Cerebellar nuclear complex (tissue), 1 donor: ENCODE results near the gene CTF1.

ENCODE experiments used
- DNase-seq, 2 experiments: peaks; one replicate each; lab custom pipeline; 2025; lab: John Stamatoyannopoulos, UW

Gene CTF1

DNA sequence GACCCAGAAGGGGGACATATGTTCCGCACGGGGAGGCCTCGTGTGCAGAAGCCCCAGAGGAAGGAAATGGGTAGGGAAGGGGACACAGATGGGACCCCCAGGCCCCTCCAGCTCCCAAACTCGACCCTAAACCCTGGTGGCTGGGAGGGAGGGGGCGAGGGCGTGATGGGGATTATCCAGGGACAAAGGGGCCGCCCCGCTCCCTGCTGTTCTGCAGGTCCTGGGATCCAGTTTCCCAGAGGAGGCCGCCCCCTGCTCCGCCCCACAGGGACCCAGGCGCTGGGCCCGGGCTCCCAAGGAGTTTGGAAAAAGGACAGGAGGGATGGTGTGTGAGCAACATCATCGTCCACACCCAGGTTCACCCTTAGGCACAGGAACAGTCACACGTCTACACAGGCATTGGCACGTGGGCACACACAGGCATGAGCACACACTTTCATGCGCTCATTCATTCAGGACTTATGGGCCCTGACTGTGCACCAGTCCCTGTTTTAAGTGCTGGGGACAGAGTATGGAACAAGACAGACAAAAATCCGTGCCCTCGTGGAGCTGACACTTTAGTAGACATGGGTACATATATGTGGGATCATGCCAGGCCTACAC is 14.1 kb downstream of the CTF1 start:
- DNase-seq, result no peak

- no peak for DNase-seq
Measured at GRCh38 chr16:30912794-30913412, 16.5 kb downstream of the CTF1 start.

DNA sequence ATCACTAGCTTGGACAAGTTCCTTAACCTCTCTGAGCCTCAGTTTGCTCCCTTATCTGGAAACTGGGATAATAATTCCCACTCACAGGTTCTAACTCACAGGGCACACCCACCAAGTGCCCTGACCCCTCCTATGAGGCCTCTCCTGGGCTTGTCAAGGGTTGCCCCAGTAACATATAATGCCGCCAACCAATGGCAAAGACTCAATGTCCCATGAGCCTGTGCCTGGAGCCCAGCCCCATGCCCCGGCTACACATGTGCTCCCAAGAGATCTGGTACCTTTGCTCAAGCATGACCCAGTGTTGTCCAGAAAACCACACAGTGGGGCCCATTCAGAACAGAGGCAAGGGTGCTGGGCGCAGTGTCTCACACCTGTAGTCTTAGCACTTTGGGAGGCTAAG is 18.4 kb downstream of the CTF1 start:
- no peak for DNase-seq

DNA sequence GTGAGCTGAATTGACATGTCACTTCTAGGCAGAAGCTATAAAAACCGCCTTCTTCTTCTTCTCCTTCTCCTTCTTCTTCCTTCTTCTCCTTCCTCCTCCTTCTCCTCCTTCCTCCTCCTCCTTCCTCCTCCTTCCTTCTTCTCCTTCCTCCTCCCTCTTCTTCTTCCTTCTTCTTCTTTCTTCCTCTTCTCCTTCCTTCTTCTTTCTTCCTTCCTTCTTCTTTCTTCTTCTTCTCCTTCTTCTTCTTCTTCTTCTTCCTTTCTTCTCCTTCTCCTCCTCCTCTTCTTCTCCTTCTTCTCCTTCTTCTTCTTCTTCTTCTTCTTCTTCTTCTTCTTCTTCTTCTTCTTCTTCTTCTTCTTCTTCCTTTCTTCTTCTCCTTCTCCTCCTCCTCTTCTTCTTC is 22.2 kb downstream of the CTF1 start:
- DNase-seq, result no peak

GRCh38 chr16:30920891-30921290 is 24.5 kb downstream of the CTF1 start:
- DNase-seq, result no peak

DNA sequence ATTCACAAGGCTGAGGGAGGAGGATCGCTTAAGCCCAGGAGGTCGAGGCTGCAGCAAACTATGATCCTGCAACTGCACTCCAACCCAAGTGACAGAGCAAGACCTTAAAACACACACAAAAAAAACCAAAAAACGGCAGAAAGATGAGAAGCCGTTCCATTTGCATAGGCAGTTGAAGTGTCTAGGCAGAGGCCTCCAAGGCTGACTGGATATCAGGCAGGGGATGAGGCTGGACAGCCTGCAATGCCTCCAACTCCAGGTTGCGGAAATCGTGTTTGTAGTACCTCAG is 25.0 kb downstream of the CTF1 start:
- no peak for DNase-seq

DNA sequence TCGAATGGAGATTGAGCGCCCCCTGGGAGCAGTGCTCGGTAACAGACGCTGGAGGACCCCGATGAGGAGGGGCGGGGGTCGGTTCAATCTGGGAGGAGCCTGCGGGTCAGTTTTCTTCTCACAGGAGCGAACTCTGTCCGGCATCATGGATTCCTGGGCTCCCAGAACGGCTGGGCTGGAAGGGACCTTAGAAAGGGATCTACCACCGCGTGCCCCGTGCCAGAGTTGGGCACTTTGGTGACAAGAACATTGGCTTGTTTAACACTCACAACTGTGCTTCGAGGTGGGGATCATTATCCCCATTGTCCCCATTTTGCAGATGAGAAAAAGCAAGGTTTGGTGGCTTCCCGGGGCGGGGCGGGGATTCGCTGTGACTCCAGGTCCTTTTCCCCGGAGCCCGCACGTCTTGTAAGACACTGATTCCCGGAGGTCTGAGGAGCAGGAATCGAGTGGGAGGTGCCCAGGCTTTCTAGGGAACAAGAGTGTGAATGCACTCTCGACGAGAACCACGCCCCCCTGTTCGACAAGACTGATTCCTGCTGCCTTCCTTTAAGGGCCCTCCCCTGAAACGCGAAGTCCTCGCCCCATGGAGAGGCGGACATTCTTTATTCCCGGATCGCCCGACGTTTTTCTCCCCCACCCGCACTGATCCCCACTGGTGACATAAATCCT is 25.5 kb downstream of the CTF1 start:
- DNase-seq, result peak in 1 of 2 experiments; percentile 41

DNA sequence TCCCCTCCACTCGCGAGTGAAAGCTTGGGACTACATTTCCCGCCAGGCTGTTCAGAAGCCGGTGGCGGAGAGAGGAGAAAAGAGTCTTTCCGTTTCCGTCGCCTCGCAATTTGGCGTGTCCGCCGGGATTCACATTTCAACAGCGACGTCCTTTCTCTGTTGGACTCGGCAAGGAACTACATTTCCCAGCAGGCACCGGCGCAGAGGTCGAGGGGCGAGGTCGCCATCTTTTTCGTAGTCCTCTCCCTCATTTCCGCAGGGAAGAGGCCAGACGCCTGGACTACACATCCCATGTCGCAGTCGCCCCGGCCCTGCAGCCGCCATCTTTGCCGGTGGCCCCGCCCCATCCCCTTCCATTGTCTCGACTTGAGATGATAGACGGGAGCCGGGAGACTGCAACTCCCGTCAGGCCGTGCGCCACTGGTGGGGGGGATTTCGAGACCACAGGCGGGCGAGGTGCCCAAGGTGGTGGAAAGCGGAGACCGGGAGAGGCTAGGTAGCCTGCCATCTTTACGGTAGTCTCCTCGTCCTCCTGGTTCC is 26.1 kb downstream of the CTF1 start:
- DNase-seq, result peak; percentile 99 to 100

DNA sequence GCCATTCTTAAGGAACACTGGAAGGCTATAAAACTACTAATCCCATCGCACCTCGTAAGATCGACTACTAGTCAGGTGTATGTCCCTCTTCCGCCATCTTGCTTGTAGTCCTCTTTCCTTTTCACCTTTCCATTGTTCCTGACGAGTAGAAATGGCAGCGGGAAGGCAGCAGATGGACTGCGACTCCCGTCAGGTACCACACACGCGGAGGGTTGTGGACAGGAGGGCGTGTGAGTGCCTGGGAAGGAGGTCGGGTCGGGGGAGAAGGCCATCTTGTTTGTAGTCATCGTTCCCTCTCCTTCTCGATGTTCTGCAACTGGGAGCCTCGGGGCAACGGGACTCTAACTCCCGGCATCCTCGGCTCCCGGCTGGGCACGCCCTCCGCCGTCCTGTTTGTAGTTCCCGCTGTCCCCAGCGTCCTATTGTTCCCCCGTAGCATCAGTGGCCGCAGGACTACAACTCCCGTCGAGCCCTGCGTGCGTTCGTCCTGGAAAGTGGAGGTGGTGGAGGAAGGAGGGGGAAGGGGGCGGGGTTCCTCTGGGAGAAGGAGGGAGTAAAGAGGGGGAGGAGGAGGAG is 26.6 kb downstream of the CTF1 start:
- DNase-seq, result peak; percentile 100

GRCh38 chr16:30923554-30924075 is 27.2 kb downstream of the CTF1 start, which contains the start of gene FBXL19:
Gene FBXL19 (plus strand): TSS chr16:30923572. CDS start chr16:30925755, 2,183 bp downstream.
- DNase-seq, result no peak

DNA sequence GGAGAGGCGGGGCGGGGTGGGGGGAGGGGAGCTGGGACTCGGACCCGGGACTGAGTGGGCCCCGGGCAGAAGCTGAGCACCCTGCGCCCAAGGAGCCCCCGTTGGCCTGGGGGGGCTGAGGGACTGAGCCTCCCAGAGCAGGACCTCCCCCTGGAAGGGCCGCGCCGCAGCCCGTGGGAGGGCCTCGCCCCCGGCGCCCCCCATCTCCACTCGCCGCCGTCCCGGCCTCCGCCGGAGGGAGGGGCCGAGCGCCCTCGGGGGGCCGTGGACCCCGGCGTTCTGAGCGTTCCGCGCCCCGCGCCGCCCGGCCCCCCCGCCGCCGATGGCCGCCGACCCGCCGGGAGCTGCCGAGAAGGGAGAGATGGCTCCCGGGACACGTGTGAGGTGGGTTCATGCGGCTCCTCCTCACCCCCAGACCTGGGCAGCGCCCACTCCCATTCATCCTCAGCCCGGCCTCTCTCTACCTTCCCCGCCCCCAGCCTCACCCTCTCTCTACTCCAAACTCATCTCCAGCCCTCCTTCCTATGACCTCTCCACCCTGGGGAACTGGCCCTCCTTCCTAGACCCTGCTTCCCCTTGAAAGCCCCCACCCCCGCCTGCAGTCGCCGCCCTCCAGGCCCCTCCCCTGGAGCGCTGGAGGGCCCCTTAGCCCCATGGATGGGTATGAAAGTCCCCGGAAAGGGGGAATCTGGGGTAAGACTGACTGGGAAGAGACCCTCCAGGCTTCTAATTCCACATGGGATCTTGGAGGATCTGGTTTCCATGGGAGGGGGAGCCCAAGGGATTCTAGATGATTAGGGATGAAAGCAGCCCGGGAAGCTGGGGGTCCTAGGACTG is 27.9 kb downstream of the CTF1 start:
- DNase-seq, result no peak

- no peak for DNase-seq
Measured at GRCh38 chr16:30924913-30925631, 28.7 kb downstream of the CTF1 start.

DNA sequence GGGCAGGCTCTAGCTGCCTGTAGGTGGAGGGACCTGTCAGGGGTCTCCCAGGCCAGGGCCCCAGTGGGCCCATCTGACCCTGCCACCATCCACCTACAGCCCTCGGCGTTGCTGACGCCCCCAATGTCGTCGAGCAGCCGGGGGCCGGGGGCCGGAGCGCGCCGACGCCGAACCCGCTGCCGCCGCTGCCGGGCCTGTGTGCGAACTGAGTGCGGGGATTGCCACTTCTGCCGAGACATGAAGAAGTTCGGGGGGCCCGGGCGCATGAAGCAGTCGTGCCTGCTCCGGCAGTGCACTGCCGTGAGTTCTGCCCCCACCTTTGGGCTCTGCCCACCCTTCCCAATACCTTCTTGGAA is 29.2 kb downstream of the CTF1 start:
- no peak for DNase-seq

GRCh38 chr16:30925995-30926811 is 29.8 kb downstream of the CTF1 start:
- no peak for DNase-seq

DNA sequence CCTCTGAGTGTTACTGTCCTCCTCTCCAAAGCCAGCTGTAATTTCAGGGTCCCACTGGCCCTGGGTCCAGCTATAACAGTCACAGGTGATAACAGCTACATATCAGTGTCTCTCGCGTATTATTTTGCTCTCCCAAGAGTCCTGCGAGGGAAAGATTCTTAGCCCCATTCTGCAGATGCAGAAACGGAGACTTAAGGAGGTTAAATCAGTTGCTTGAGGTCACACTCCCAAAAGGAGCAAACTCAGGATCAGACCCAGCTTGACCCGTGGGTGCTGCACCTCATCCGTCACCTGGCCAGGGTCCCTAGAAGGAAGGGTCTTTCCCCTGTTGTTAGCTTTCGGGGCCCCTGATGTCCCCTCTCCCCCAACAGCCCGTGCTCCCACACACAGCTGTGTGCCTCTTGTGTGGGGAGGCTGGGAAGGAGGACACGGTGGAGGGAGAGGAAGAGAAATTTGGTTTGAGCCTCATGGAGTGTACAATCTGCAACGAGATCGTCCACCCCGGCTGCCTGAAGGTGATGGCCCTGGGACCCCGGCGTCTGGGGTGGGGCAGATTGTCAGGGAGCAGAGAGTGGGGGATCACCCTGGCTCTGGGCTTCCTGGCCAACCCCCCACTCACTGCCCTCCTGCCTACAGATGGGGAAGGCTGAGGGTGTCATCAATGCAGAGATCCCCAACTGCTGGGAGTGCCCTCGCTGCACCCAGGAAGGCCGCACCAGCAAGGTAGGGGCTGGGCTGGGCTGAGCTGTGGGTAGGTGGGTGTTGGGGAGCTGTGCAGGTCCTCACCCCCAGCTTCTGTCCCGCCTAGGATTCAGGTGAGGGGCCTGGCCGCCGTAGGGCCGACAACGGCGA is 30.7 kb downstream of the CTF1 start:
- DNase-seq, result no peak

DNA sequence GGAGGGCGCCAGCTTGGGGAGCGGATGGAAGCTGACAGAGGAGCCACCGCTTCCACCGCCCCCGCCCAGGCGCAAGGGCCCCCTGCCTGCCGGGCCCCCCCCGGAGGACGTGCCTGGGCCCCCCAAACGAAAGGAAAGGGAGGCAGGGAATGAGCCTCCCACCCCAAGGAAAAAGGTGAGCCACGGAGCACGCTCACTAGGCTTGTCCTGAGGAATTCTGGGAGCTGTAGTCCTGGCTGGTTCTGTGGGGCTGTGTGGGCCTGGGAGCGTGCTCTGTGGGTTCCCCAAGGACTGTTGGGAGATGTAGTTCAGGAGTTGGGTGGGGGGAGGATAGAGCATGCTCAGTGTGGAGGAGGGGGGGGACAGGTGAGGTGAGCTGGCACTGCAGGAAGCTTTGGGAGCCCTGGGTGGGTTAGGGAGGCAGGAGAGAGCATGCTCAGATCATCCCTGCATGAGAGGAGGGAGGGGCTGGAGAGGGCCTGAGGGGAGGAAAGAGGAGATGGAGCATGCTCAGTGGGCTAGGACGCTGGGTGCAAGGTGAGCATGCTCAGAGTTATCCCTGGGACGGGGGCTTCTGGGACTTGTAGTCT is 31.5 kb downstream of the CTF1 start:
- peak; percentile 87 to 98 for DNase-seq

GRCh38 chr16:30928390-30928789 is 32.0 kb downstream of the CTF1 start:
- no peak for DNase-seq

- no peak for DNase-seq
Measured at GRCh38 chr16:30929167-30929566, 32.8 kb downstream of the CTF1 start.

DNA sequence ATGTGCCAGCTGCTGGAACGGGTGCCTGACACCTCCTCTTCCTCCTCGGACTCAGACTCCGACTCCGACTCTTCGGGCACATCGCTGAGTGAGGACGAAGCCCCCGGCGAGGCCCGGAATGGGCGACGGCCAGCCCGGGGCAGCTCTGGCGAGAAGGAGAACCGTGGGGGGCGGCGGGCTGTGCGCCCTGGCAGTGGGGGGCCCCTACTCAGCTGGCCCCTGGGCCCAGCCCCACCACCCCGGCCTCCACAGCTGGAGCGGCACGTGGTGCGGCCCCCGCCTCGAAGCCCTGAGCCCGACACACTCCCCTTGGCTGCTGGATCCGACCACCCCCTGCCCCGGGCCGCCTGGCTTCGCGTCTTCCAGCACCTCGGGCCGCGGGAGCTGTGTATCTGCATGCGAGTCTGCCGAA is 33.8 kb downstream of the CTF1 start:
- no peak for DNase-seq
